GM12891 (cell line): ENCODE data around the gene UBAC1.

Experiments used
- POLR2A ChIP-seq: IDR thresholded peaks from 2 replicates; pipeline ENCODE4 v1.6.1; 2011; ENCODE audit warnings: low read depth, low read length, control low read depth
- POLR2AphosphoS5 ChIP-seq: IDR thresholded peaks from 2 replicates; pipeline ENCODE4 v1.6.1; 2011; ENCODE audit warnings: low read depth, low read length, control low read depth
- SPI1 ChIP-seq: IDR thresholded peaks from 2 replicates; pipeline ENCODE4 v1.6.1; 2011; ENCODE audit warnings: low read depth, low read length, control low read depth
- TAF1 ChIP-seq: IDR thresholded peaks from 2 replicates; pipeline ENCODE4 v1.6.1; 2011; ENCODE audit warnings: low read depth, low read length, control low read depth

DNA sequence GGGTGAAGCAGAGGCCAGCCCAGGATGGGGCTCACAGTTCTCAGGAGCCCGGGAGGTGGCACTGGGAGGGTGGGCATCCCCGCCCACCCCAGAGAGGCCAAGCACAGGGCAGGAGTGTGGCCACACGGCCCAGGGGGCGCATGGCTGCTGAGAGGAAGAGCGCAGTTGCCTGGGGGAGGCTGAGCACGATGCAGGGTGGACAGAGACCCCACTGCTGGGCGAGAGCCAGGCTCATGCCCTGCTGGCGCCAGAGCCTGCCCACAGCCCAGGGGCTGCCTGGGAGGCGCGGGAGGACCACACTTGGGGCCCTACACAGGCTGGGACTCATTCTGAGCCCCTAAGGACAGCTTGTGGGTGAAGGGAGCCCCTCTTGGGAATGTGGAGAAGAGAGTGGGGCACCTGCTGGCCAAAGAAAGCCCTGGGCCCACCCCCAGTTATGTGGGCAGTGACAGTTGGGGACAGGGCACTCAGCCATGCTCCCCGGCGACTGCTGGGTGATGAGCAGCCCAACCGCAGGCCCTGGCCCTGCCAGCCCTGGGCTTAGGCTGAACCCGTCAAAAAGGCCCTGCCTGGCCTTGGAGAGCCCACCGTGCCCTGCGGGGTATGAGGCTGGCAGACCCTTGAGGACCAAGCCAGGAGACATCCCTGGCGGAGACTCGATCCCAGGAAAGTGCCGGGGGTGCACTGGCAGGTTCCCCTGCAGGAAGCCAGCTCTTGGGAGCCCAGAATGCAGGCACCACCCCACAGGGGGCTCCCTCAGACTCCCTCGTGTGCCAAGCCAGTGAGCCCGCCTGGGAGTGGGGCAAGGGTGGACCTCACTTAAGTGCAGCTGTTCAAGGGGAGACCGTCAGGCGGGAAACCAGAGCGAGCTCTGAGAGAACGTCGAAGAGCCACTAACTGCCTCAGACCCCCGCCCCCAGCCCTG, 32.2 kb downstream of the UBAC1 start:
- no peak for TF ChIP-seq POLR2A
- no peak for TF ChIP-seq SPI1
- no peak for TF ChIP-seq POLR2AphosphoS5
- TF ChIP-seq TAF1: no peak
